ENCODE data around the gene CRYL1. TPM values are rescaled to one million over a fixed set of nuclear protein-coding genes. Genes with fewer than 3 reads are reported as not detected.

CRYL1 gene
- total RNA-seq, 2 experiments from 2014 or later, result 17.5 to 18.2 TPM

DNA sequence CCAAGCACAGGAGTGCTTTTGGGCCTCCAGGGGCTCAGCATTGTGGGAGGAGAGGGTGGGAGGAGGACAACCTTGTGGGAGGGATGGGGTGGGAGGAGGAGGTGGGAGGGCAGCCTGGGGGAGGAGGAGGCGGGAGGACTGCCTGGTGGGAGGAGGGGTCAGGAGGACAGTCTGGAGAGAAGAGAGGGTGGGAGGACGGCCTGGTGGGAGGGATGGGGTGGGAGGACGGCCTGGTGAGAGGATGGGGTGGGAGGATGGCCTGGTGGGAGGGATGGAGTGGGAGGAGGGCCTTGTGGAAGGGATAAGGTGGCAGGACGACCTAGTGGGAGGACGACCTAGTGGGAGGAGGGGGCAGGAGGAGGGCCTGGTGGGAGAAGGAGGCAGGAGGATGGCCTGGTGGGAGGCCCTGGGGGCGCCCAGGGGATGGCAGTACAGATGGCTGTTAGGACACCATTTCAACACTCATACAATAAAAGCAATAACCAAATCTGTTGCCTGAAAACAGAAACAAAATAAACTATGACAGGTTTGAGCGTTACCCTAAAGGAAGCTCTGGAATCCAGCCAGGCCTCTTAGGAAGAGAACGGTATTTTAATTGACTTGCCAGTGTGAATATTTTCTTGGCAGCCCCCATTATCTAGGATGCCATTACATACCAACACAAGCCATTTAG, 63.7 kb downstream of the CRYL1 start:
- POLR2A ChIA-PET, result no interaction called here

DNA sequence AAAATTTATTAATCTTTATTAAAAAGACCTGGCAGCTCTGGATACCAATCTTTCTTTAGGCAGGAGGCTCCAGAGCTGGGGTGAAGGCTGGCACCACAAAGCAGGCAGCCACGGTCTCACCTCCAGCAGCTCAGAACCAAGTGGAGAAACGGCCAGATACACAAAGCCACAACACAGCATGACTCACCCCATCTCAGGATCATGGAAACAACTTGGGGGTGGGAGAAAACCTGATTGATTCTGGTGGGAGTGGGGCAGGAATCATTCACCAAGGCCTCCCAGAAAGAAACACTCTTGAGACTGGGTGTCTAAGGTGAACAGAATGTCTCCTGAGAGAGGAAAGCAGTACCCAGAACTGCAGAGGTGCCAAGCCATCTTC, 64.2 kb downstream of the CRYL1 start:
- Mint-ChIP-seq H3K27me3 (no peaks in the 10 kb centered on the region), H3K4me3 (no peak overlapping the region)
- intact Hi-C loops (cut with micrococcal nuclease), result loop anchor here (2.0 to 5.0 kb wide), 2 partner anchors 34 to 59 kb away; no protein-coding TSS in a partner anchor

More for the DNA sequence above, 63.7 kb downstream of the CRYL1 start:
- intact Hi-C loops (cut with micrococcal nuclease), result loop anchor here (2.0 to 5.0 kb wide), 2 partner anchors 35 to 59 kb away; no protein-coding TSS in a partner anchor
- CTCF ChIA-PET, result no interaction called here
- Mint-ChIP-seq H3K4me3 (no peak overlapping the region), H3K9me3 (no peaks in the 10 kb centered on the region), H3K36me3 (peaks cover 4% of the 10 kb centered on the region), H3K27me3 (no peaks in the 10 kb centered on the region), H3K27ac (peak overlapping the region; percentile 61), H3K4me1 (ENCODE audit: low read depth) (peaks cover 29% of the 10 kb centered on the region)
- no peak for DNase-seq

DNA sequence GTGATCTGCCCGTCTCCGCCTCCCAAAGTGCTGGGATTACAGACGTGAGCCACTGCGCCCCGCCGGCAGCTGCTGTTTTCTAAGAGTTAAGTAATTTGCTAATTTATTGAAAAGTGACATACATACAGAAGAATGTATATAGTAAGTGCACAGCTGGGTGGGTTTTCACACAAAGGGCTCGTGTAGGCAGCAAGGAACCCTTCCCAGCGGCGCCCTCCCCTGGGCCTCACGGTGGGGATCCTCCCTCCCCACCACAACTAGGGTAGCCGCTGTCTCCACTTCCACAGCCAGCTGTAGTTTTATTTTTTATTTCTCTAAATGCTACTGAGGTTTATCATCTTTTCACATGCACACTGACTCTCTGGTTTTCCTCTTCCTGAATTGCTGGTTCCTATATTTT, 64.9 kb downstream of the CRYL1 start:
- H3K27ac Mint-ChIP-seq, result no peak overlapping the region
- no peaks in the 10 kb centered on the region for H3K27me3 Mint-ChIP-seq
- H3K4me3 Mint-ChIP-seq, result no peak overlapping the region
- H3K9me3 Mint-ChIP-seq, result no peaks in the 10 kb centered on the region
- H3K36me3 Mint-ChIP-seq, result peaks cover 4% of the 10 kb centered on the region
- no peak for DNase-seq
- H3K4me1 Mint-ChIP-seq (ENCODE audit: low read depth), result peaks cover 32% of the 10 kb centered on the region
- POLR2A ChIA-PET, result no interaction called here
- intact Hi-C loops (cut with micrococcal nuclease), result loop anchor here (2.0 to 5.0 kb wide), 2 partner anchors 33 to 60 kb away; no protein-coding TSS in a partner anchor
- CTCF ChIA-PET, result interaction anchor here (0.5 to 0.6 kb wide), 2 partner anchors 37 to 1014 kb away, joined by 3 to 4 read pairs; no protein-coding TSS in a partner anchor

More for the DNA sequence above, 64.2 kb downstream of the CRYL1 start:
- CTCF ChIA-PET, result interaction anchor here (0.5 kb wide), 1 partner anchor 1013 kb away, joined by 3 read pairs; no protein-coding TSS in a partner anchor
- peaks cover 4% of the 10 kb centered on the region for H3K36me3 Mint-ChIP-seq
- peak overlapping the region; percentile 61 for H3K27ac Mint-ChIP-seq
- no peaks in the 10 kb centered on the region for H3K9me3 Mint-ChIP-seq
- peaks cover 31% of the 10 kb centered on the region for H3K4me1 Mint-ChIP-seq (ENCODE audit: low read depth)
- POLR2A ChIA-PET, result no interaction called here
- DNase-seq, result peak; percentile 65

- Mint-ChIP-seq H3K27ac (no peak overlapping the region), H3K4me3 (no peak overlapping the region)
Observed at GRCh38 chr13:20457670-20458069, 68.0 kb downstream of the CRYL1 start.

GRCh38 chr13:20456737-20457136, 68.9 kb downstream of the CRYL1 start:
- ChIA-PET POLR2A (interaction anchor here (0.7 kb wide), 1 partner anchor 16 kb away, joined by 5 read pairs; no protein-coding TSS in a partner anchor), CTCF (no interaction called here)
- no peak for DNase-seq
- Mint-ChIP-seq H3K36me3 (peaks cover 7% of the 10 kb centered on the region), H3K27ac (no peak overlapping the region), H3K27me3 (no peaks in the 10 kb centered on the region), H3K4me3 (no peak overlapping the region), H3K9me3 (no peaks in the 10 kb centered on the region), H3K4me1 (ENCODE audit: low read depth) (peaks cover 23% of the 10 kb centered on the region)
- intact Hi-C loops (cut with micrococcal nuclease), result no loop called here

More at GRCh38 chr13:20457670-20458069, 68.0 kb downstream of the CRYL1 start:
- H3K36me3 Mint-ChIP-seq, result peaks cover 7% of the 10 kb centered on the region
- H3K9me3 Mint-ChIP-seq, result no peaks in the 10 kb centered on the region
- peaks cover 26% of the 10 kb centered on the region for H3K4me1 Mint-ChIP-seq (ENCODE audit: low read depth)
- intact Hi-C loops (cut with micrococcal nuclease), result no loop called here
- CTCF ChIA-PET, result no interaction called here
- DNase-seq, result no peak
- POLR2A ChIA-PET, result no interaction called here
- no peaks in the 10 kb centered on the region for H3K27me3 Mint-ChIP-seq

- peaks cover 10% of the 10 kb centered on the region for H3K4me1 Mint-ChIP-seq (ENCODE audit: low read depth)
- CTCF ChIA-PET, result no interaction called here
- DNase-seq, result no peak
- intact Hi-C loops (cut with micrococcal nuclease), result no loop called here
- H3K4me3 Mint-ChIP-seq, result no peak overlapping the region
- H3K27ac Mint-ChIP-seq, result no peak overlapping the region
- peaks cover 26% of the 10 kb centered on the region for H3K36me3 Mint-ChIP-seq
- POLR2A ChIA-PET, result no interaction called here
- H3K9me3 Mint-ChIP-seq, result peaks cover 33% of the 10 kb centered on the region
- no peaks in the 10 kb centered on the region for H3K27me3 Mint-ChIP-seq
Observed at GRCh38 chr13:20451397-20451796, 74.3 kb downstream of the CRYL1 start.

DNA sequence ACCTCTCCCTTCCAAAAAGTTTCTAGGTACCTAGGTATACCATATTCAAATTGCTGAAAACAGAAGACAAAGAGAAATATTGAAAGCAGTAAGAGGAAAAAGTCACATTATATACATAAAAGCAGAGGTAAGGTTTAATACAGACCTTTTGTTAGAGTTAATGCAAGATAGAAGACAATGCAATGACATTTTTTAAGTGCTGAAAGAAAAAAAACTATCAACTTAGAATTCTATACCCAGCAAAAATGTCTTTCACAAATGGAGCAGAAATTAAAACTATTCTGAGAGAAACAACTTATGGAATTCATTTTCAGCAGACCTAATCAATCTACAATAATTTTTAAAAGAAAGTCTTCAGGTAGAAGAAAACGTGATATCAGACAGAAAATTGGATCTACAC, 77.2 kb downstream of the CRYL1 start:
- peaks cover 10% of the 10 kb centered on the region for H3K4me1 Mint-ChIP-seq (ENCODE audit: low read depth)
- H3K27me3 Mint-ChIP-seq, result no peaks in the 10 kb centered on the region
- DNase-seq, result no peak
- no peak overlapping the region for H3K4me3 Mint-ChIP-seq
- no peak overlapping the region for H3K27ac Mint-ChIP-seq
- H3K9me3 Mint-ChIP-seq, result peaks cover 38% of the 10 kb centered on the region
- CTCF ChIA-PET, result no interaction called here
- peaks cover 25% of the 10 kb centered on the region for H3K36me3 Mint-ChIP-seq
- intact Hi-C loops (cut with micrococcal nuclease), result no loop called here
- POLR2A ChIA-PET, result no interaction called here

GRCh38 chr13:20446900-20447299, 78.8 kb downstream of the CRYL1 start:
- Mint-ChIP-seq H3K27me3 (no peaks in the 10 kb centered on the region), H3K4me3 (no peak overlapping the region), H3K9me3 (peaks cover 38% of the 10 kb centered on the region), H3K36me3 (peaks cover 25% of the 10 kb centered on the region), H3K4me1 (ENCODE audit: low read depth) (peaks cover 18% of the 10 kb centered on the region), H3K27ac (no peak overlapping the region)
- no peak for DNase-seq
- POLR2A ChIA-PET, result no interaction called here
- intact Hi-C loops (cut with micrococcal nuclease), result no loop called here
- CTCF ChIA-PET, result no interaction called here

GRCh38 chr13:20446405-20446804, 79.3 kb downstream of the CRYL1 start:
- Mint-ChIP-seq H3K27ac (no peak overlapping the region), H3K36me3 (peaks cover 25% of the 10 kb centered on the region), H3K4me3 (no peak overlapping the region), H3K9me3 (peaks cover 38% of the 10 kb centered on the region), H3K27me3 (no peaks in the 10 kb centered on the region), H3K4me1 (ENCODE audit: low read depth) (peaks cover 16% of the 10 kb centered on the region)
- intact Hi-C loops (cut with micrococcal nuclease), result no loop called here
- no peak for DNase-seq
- POLR2A ChIA-PET, result no interaction called here
- CTCF ChIA-PET, result interaction anchor here (0.7 kb wide), 1 partner anchor 286 kb away, joined by 3 read pairs; no protein-coding TSS in a partner anchor

GRCh38 chr13:20442798-20443381, 82.8 kb downstream of the CRYL1 start:
- no peak overlapping the region for H3K4me3 Mint-ChIP-seq
- H3K9me3 Mint-ChIP-seq, result peaks cover 14% of the 10 kb centered on the region
- intact Hi-C loops (cut with micrococcal nuclease), result loop anchor here (1.0 kb wide), 1 partner anchor 24 kb away; no protein-coding TSS in a partner anchor
- H3K27me3 Mint-ChIP-seq, result no peaks in the 10 kb centered on the region
- ChIA-PET CTCF (interaction anchor here (0.6 to 1.4 kb wide), 2 partner anchors 10 to 421 kb away, joined by 3 to 4 read pairs; no protein-coding TSS in a partner anchor), POLR2A (no interaction called here)
- H3K4me1 Mint-ChIP-seq (ENCODE audit: low read depth), result peaks cover 12% of the 10 kb centered on the region
- no peak for DNase-seq
- no peak overlapping the region for H3K27ac Mint-ChIP-seq
- peaks cover 12% of the 10 kb centered on the region for H3K36me3 Mint-ChIP-seq

DNA sequence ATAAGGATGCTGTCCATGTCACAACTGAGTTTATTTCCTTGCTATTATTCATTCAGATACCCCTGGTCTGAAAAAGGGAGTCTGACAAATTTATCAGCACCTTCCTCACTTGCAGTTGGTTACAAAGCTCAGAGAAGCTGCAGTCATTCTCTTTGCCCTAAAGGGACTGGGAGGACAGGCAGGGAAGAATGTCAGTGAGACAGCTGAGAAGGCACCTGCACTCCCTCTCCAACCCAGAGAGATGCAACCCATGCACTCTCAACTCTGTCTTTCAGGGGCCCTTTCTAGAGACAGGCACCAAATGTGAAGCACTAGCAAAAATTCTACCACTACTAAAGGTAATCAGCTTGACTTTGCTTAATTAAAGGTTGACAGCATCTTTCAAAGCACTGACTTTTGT, 83.3 kb downstream of the CRYL1 start:
- intact Hi-C loops (cut with micrococcal nuclease), result loop anchor here (1.0 kb wide), 1 partner anchor 23 kb away; no protein-coding TSS in a partner anchor
- ChIA-PET POLR2A (no interaction called here), CTCF (interaction anchor here (0.8 to 1.4 kb wide), 2 partner anchors 10 to 245 kb away, joined by 3 to 4 read pairs; no protein-coding TSS in a partner anchor)
- Mint-ChIP-seq H3K27me3 (no peaks in the 10 kb centered on the region), H3K36me3 (peaks cover 10% of the 10 kb centered on the region), H3K27ac (no peak overlapping the region), H3K4me3 (no peak overlapping the region), H3K4me1 (ENCODE audit: low read depth) (peaks cover 12% of the 10 kb centered on the region), H3K9me3 (peaks cover 9% of the 10 kb centered on the region)
- DNase-seq, result no peak

- no peak for DNase-seq
- H3K27me3 Mint-ChIP-seq, result no peaks in the 10 kb centered on the region
- H3K4me1 Mint-ChIP-seq (ENCODE audit: low read depth), result peaks cover 12% of the 10 kb centered on the region
- CTCF ChIA-PET, result interaction anchor here (0.8 to 1.4 kb wide), 2 partner anchors 9 to 244 kb away, joined by 3 to 4 read pairs; no protein-coding TSS in a partner anchor
- peaks cover 11% of the 10 kb centered on the region for H3K36me3 Mint-ChIP-seq
- intact Hi-C loops (cut with micrococcal nuclease), result loop anchor here (1.0 kb wide), 1 partner anchor 23 kb away; no protein-coding TSS in a partner anchor
- H3K9me3 Mint-ChIP-seq, result peaks cover 5% of the 10 kb centered on the region
- H3K4me3 Mint-ChIP-seq, result no peak overlapping the region
- POLR2A ChIA-PET, result no interaction called here
- no peak overlapping the region for H3K27ac Mint-ChIP-seq
Observed at GRCh38 chr13:20441879-20442278, 83.8 kb downstream of the CRYL1 start.
